Transverse colon (tissue), 4 donors: ENCODE data around the gene CPNE8. TPM values are rescaled to one million over a fixed set of nuclear protein-coding genes. Genes with fewer than 3 reads are reported as not detected.

Experiments
- DNase-seq: peaks from one replicate; pipeline ENCODE4 v3.0.0-alpha.2; 2019
- H3K27ac ChIP-seq, 4 donors: fragments of 200-600 bp; sonication (generic); 2 replicates each; pipeline ENCODE4 v1.5.1; 2016 to 2018; ENCODE audit warnings: inconsistent platforms in 4 of 4
- H3K27me3 ChIP-seq: fragments of 200-600 bp; sonication (generic); 2 replicates; pipeline ENCODE4 v1.5.1; 2017; ENCODE audit warnings: inconsistent platforms
- H3K36me3 ChIP-seq, 4 donors: fragments of 200-600 bp; sonication (generic); 2 replicates each; pipeline ENCODE4 v1.5.1; 2017 to 2019; ENCODE audit warnings: inconsistent platforms in 4 of 4
- H3K4me1 ChIP-seq, 4 donors: fragments of 200-600 bp; sonication (generic); 2 replicates each; pipeline ENCODE4 v1.5.1; 2017 to 2020; ENCODE audit warnings: inconsistent platforms in 4 of 4
- H3K4me3 ChIP-seq, 4 donors: fragments of 200-600 bp; sonication (generic); 1 replicate in 1 of 4; 2 replicates in 3 of 4; pipeline versions ENCODE4 v1.5.1 to v1.6.1; 2017 to 2019; ENCODE audit warnings: inconsistent platforms in 4 of 4
- H3K9me3 ChIP-seq, 2 donors: fragments of 200-600 bp; sonication (generic); 2 replicates each; pipeline ENCODE4 v1.5.1; 2017 to 2019; ENCODE audit warnings: inconsistent platforms in 2 of 2
- EP300 ChIP-seq: sonication (generic); formaldehyde crosslinking; IDR thresholded peaks from one replicate; pipeline ENCODE4 v1.6.1; 2017; ENCODE audit warnings: antibody characterized with exemption, low read depth
- POLR2A ChIP-seq: fragments of 450-650 bp; IDR thresholded peaks from one replicate; pipeline ENCODE4 v1.6.1; 2016; ENCODE audit warnings: antibody characterized with exemption, mild to moderate bottlenecking, moderate library complexity
- POLR2AphosphoS5 ChIP-seq, 3 donors: sonication (generic); formaldehyde crosslinking; IDR thresholded peaks; one replicate each; pipeline ENCODE4 v1.6.1; 2016; ENCODE audit warnings: antibody characterized with exemption in 3 of 3
- WGBS, 2 donors: methylation state at CpG; one replicate each; pipeline ENCODE4 v1.1.5; 2018; ENCODE audit warnings: low coverage in 1 of 2; 5-methylcytosine and 5-hydroxymethylcytosine counted together
- in situ Hi-C, 4 donors: fragments of 200-750 bp; cut with MboI; loops; one replicate each; pipeline versions ENCODE4 v1.15.0 to v1.15.1; 2017; ENCODE audit warnings: low sequenced_read_pairs in 3 of 4, low pct_ligation_motif_present in 1 of 4, low pct_unique_long_range_greater_than_20kb in 1 of 4
- intact Hi-C: fragments of 100-400 bp; cut with DNase I; formaldehyde crosslinking; loops from one replicate; pipeline ENCODE4 v1.15.1; 2023; ENCODE audit warnings: low total_unique reads
- total RNA-seq, 4 donors: library from RNA; depleted of rRNA; stranded (reverse); fragments of >200 nt; gene quantifications; one replicate each; pipeline ENCODE4 v1.1.0, GENCODE V29; 2016
- TF ChIP-seq, protein P1 (sequence below), 5 experiments: fragments of 200-600 bp in 3 of 5; fragments of 450-650 bp in 2 of 5; sonication (generic) in 3 of 5; IDR thresholded peaks; 1 replicate in 2 of 5; 2 replicates in 3 of 5; pipeline ENCODE4 v1.5.1; 2016 to 2017; ENCODE audit warnings: antibody characterized with exemption in 5 of 5, inconsistent platforms in 3 of 5, mild to moderate bottlenecking in 2 of 5, moderate library complexity in 1 of 5

The CPNE8 gene
- total RNA-seq, 4 donors from 2014 or later = 5.4 to 33.3 (median 24.8) TPM

DNA sequence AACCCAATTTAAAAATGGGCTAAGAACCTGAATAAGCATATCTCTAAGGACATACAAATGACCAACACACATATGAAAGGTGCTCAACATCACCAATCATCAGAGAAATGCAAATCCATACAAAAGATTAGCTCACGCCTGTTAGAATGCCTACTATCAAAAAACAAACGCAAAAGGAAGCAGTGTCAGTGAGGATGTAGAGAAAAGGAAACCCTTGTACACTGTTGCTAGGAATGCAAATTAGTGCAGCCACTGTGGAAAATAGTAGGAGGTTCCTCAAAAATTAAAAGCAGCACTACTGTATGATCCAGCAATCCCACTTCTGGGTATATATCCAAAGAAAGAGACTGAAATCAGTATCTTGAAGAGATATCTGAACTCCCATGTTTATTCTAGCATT lies 133.0 kb downstream of the CPNE8 start:
- no peaks in the 10 kb centered on the region for H3K9me3 ChIP-seq
- TF ChIP-seq EP300 = no peak
- TF ChIP-seq, protein P1, sequence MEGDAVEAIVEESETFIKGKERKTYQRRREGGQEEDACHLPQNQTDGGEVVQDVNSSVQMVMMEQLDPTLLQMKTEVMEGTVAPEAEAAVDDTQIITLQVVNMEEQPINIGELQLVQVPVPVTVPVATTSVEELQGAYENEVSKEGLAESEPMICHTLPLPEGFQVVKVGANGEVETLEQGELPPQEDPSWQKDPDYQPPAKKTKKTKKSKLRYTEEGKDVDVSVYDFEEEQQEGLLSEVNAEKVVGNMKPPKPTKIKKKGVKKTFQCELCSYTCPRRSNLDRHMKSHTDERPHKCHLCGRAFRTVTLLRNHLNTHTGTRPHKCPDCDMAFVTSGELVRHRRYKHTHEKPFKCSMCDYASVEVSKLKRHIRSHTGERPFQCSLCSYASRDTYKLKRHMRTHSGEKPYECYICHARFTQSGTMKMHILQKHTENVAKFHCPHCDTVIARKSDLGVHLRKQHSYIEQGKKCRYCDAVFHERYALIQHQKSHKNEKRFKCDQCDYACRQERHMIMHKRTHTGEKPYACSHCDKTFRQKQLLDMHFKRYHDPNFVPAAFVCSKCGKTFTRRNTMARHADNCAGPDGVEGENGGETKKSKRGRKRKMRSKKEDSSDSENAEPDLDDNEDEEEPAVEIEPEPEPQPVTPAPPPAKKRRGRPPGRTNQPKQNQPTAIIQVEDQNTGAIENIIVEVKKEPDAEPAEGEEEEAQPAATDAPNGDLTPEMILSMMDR (IDR thresholded peaks at IDR 0.05) = no peak
- TF ChIP-seq POLR2AphosphoS5 (IDR thresholded peaks at IDR 0.05) = no peak
- TF ChIP-seq POLR2A = no peak
- in situ Hi-C loops (no loop called here), intact Hi-C loops (no loop called here)
- H3K27ac ChIP-seq = no peak overlapping the region
- H3K4me1 ChIP-seq = peaks cover 0 to 6% (median 0%) of the 10 kb centered on the region in 4 donors
- H3K4me3 ChIP-seq = no peak overlapping the region
- WGBS, 2 donors = 63 to 74% methylated on average over 2 of the region's 2 CpGs
- H3K36me3 ChIP-seq = no peaks in the 10 kb centered on the region
- no peak for DNase-seq
- no peaks in the 10 kb centered on the region for H3K27me3 ChIP-seq

DNA sequence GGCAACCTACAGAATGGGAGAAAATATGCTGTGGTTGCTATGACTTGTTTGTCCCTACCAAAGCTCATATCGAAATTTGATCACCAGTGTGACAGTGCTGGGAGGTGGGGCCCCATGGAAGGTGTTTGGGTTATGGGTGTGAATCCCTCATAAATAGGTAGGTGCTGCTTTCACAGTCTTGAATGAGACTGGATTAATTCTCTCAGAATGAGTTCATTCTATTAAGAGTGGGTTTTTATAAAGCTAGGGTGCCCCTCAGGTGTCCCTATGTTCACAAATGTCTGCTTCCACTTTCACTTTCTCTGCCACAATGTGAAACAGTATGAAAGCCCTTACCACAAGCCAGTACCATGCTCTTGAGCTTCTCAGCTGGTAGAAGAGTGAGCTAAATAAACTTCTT lies 133.5 kb downstream of the CPNE8 start:
- intact Hi-C loops = no loop called here
- H3K27ac ChIP-seq = no peak overlapping the region
- no peaks in the 10 kb centered on the region for H3K36me3 ChIP-seq
- DNase-seq = no peak
- no peaks in the 10 kb centered on the region for H3K9me3 ChIP-seq
- H3K4me3 ChIP-seq = no peak overlapping the region
- H3K4me1 ChIP-seq = peaks cover 0 to 6% (median 0%) of the 10 kb centered on the region in 4 donors
- 62% methylated on average over 1 of the region's 1 CpG; no CpG with 5 or more reads in 1 of the 2 donors for WGBS, 2 donors
- TF ChIP-seq POLR2AphosphoS5 (IDR thresholded peaks at IDR 0.05) = no peak
- TF ChIP-seq POLR2A = no peak
- TF ChIP-seq EP300 = no peak
- TF ChIP-seq, protein P1 (IDR thresholded peaks at IDR 0.05) = no peak
- in situ Hi-C loops = no loop called here
- H3K27me3 ChIP-seq = no peaks in the 10 kb centered on the region

DNA sequence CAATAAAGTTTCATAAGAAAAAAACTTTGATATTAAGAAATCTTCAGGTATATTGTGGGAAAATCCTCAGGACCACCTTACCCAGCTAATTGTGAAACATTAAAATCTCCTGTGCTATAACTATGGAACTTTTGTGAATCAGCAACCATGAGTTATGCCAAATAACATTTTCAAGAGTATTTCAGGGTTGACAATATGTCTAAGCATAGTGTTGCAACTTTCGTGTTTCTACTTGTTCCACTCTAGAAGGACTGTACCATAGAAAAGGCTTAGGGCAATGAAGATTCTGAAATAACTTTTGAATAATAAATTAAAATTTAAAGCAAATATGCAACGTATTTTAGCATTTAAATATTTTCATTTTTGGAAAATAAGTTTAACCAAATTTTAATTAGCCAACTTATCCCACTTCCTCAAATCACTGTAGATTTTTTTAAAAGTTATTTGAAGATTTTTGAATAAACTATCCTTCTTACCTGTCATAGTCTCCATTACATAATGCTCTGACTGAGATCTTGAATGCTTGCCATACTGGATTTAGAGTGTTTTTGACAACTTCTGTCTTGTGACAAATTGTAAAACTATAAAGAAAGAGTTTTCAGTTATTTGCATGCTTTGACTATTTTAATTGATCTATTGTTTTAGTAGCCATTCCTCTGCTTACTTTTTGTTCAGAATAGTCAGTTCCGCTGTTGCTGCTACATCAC lies 143.6 kb downstream of the CPNE8 start:
- Histone ChIP-seq H3K27ac (no peak overlapping the region), H3K9me3 (no peaks in the 10 kb centered on the region), H3K4me3 (no peak overlapping the region), H3K4me1 (no peaks in the 10 kb centered on the region), H3K36me3 (no peaks in the 10 kb centered on the region), H3K27me3 (no peaks in the 10 kb centered on the region)
- no peak for DNase-seq
- TF ChIP-seq, protein P1 (IDR thresholded peaks at IDR 0.05) = no peak
- TF ChIP-seq EP300 = no peak
- in situ Hi-C loops (no loop called here), intact Hi-C loops (no loop called here)
- 89 to 90% methylated on average over 3 of the region's 3 CpGs for WGBS, 2 donors

DNA sequence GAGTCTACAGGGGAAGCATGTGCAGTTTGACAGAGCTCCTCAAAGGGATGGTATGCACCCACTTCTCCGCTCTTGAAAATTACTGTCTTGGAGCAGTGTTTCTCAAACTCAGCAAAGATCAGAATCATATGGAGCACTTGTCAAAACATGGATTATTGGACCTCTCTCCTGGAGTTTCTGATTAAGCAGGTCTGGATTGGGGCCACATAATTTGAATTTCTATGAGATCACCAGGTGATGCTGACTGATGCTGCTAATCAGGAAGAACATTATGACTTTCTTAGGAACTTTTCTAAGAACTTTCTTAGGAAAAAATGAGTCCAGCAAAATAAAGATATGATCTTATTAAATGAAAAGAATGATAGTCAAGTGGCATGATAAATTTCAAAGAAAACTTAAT lies 144.3 kb downstream of the CPNE8 start:
- H3K4me3 ChIP-seq = no peak overlapping the region
- 90 to 100% methylated on average over 1 of the region's 1 CpG for WGBS, 2 donors
- DNase-seq = no peak
- no peaks in the 10 kb centered on the region for H3K36me3 ChIP-seq
- no peak for TF ChIP-seq POLR2A
- H3K27ac ChIP-seq = no peak overlapping the region
- intact Hi-C loops = no loop called here
- no peaks in the 10 kb centered on the region for H3K27me3 ChIP-seq
- in situ Hi-C loops = no loop called here
- H3K9me3 ChIP-seq = no peaks in the 10 kb centered on the region
- H3K4me1 ChIP-seq = no peaks in the 10 kb centered on the region

DNA sequence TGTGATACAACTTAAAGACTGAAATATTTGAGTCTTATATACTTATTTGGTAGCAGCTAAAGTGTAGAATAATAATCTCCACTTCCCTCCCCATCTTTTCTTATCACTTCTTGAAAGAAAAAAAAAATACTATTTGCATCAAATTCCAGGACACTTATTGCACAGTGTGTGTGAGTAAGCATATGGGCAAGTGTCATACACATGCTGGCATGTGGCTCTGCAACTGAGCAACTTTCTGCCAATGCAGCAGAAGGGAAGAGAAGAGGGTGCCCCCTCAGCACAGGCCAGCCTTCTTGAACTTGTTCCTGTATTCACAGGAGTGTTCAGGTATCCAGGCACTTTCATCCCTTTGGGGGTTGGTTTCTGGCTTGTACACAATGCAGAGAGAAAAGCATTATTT lies 145.8 kb downstream of the CPNE8 start:
- Histone ChIP-seq H3K27me3 (no peaks in the 10 kb centered on the region), H3K27ac (no peak overlapping the region), H3K4me3 (no peak overlapping the region), H3K4me1 (no peaks in the 10 kb centered on the region), H3K9me3 (no peaks in the 10 kb centered on the region), H3K36me3 (no peaks in the 10 kb centered on the region)
- no peak for DNase-seq
- in situ Hi-C loops (no loop called here), intact Hi-C loops (no loop called here)
- TF ChIP-seq POLR2A = no peak
- TF ChIP-seq EP300 = no peak
- TF ChIP-seq, protein P1 (IDR thresholded peaks at IDR 0.05) = no peak
- no peak for TF ChIP-seq POLR2AphosphoS5 (IDR thresholded peaks at IDR 0.05)
